ENCODE measurements around the gene SPEN. TPM values are rescaled to one million over a fixed set of nuclear protein-coding genes. Genes with fewer than 3 reads are reported as not detected.
"Not testable (repeated sequence)": the region's sequence is repeated elsewhere in the genome, so short reads cannot be mapped to it uniquely, and the experiment has no call there.

The SPEN gene
- total and polyA plus RNA-seq, 2 experiments from 2014 or later: 25.8 to 31.6 TPM

- no peaks in the 10 kb centered on the region for H3K27me3 ChIP-seq
- peaks cover 6% of the 10 kb centered on the region for H3K36me3 ChIP-seq
- peak overlapping the region; percentile 89 for H3K27ac ChIP-seq
- H3K4me1 ChIP-seq (ENCODE audit: low read depth): peaks cover 11% of the 10 kb centered on the region
- H3K9me3 ChIP-seq (ENCODE audit: low read depth): no peaks in the 10 kb centered on the region
- peak overlapping the region; percentile 47 for H3K4me3 ChIP-seq
- no peak for TF ChIP-seq CTCF (IDR thresholded peaks at IDR 0.05; ENCODE audit: low read depth, low read length)
- DNase-seq (ENCODE audit: low read depth in 1 of 2, low spot score in 1 of 2): no peak
Measured at GRCh38 chr1:15974855-15975254, 127.3 kb downstream of the SPEN start.

GRCh38 chr1:15975358-15975804 lies 127.9 kb downstream of the SPEN start:
- Histone ChIP-seq H3K27me3 (no peaks in the 10 kb centered on the region), H3K4me3 (peak overlapping the region; percentile 47), H3K4me1 (ENCODE audit: low read depth) (peaks cover 11% of the 10 kb centered on the region), H3K36me3 (peaks cover 6% of the 10 kb centered on the region), H3K9me3 (ENCODE audit: low read depth) (no peaks in the 10 kb centered on the region), H3K27ac (peak overlapping the region; percentile 89)
- TF ChIP-seq CTCF (IDR thresholded peaks at IDR 0.05; ENCODE audit: low read depth, low read length): no peak
- DNase-seq (ENCODE audit: low read depth in 1 of 2, low spot score in 1 of 2): peak; percentile 57 to 82

GRCh38 chr1:15975805-15976680 lies 128.5 kb downstream of the SPEN start, which contains the start of gene ZBTB17:
Gene ZBTB17 (minus strand): TSS chr1:15976101. CDS start chr1:15948495, 27,606 bp downstream.
- H3K27me3 ChIP-seq: no peaks in the 10 kb centered on the region
- TF ChIP-seq CTCF (IDR thresholded peaks at IDR 0.05; ENCODE audit: low read depth, low read length): no peak
- no peaks in the 10 kb centered on the region for H3K9me3 ChIP-seq (ENCODE audit: low read depth)
- peak within 1 kb of the TSS; percentile 47 for H3K4me3 ChIP-seq
- H3K36me3 ChIP-seq: peaks cover 6% of the 10 kb centered on the region
- peak within 1 kb of the TSS; percentile 89 for H3K27ac ChIP-seq
- peak; percentile 95 to 98 for DNase-seq (ENCODE audit: low read depth in 1 of 2, low spot score in 1 of 2)
- H3K4me1 ChIP-seq (ENCODE audit: low read depth): peaks cover 11% of the 10 kb centered on the region

- not testable (repeated sequence) for H3K4me3 ChIP-seq; H3K27ac ChIP-seq; DNase-seq (ENCODE audit: low read depth in 1 of 2, low spot score in 1 of 2); H3K9me3 ChIP-seq (ENCODE audit: low read depth); H3K27me3 ChIP-seq; H3K36me3 ChIP-seq
- H3K4me1 ChIP-seq (ENCODE audit: low read depth): peaks cover 11% of the 10 kb centered on the region
Measured at GRCh38 chr1:15977947-15978346, 130.4 kb downstream of the SPEN start.

- Histone ChIP-seq H3K4me1 (ENCODE audit: low read depth) (no peaks in the 10 kb centered on the region), H3K36me3 (no peaks in the 10 kb centered on the region), H3K4me3 (no peak overlapping the region), H3K27ac (no peak overlapping the region), H3K27me3 (peaks cover 6% of the 10 kb centered on the region), H3K9me3 (ENCODE audit: low read depth) (no peaks in the 10 kb centered on the region)
- no peak for DNase-seq (ENCODE audit: low read depth in 1 of 2, low spot score in 1 of 2)
- no peak for TF ChIP-seq CTCF (IDR thresholded peaks at IDR 0.05; ENCODE audit: low read depth, low read length)
Measured at GRCh38 chr1:15981679-15982078, 134.2 kb downstream of the SPEN start.

GRCh38 chr1:15983275-15983674 lies 135.8 kb downstream of the SPEN start:
- no peaks in the 10 kb centered on the region for H3K36me3 ChIP-seq
- H3K4me3 ChIP-seq: no peak overlapping the region
- DNase-seq (ENCODE audit: low read depth in 1 of 2, low spot score in 1 of 2): no peak
- no peaks in the 10 kb centered on the region for H3K4me1 ChIP-seq (ENCODE audit: low read depth)
- H3K9me3 ChIP-seq (ENCODE audit: low read depth): no peaks in the 10 kb centered on the region
- peaks cover 6% of the 10 kb centered on the region for H3K27me3 ChIP-seq
- no peak for TF ChIP-seq CTCF (IDR thresholded peaks at IDR 0.05; ENCODE audit: low read depth, low read length)
- no peak overlapping the region for H3K27ac ChIP-seq
